HG02884 (cell line): ENCODE results near the gene CCBE1.

Experiments used
- ATAC-seq: cut with Tn5 transposase; IDR thresholded peaks from one replicate; pipeline ENCODE4 v1.9.1; 2021; ENCODE audit warnings: mild to moderate bottlenecking, moderate library complexity; ENCODE audit not compliant: unreplicated experiment

Gene CCBE1

GRCh38 chr18:59420244-59420643 is 277.0 kb downstream of the CCBE1 start:
- no peak for ATAC-seq

GRCh38 chr18:59419386-59419785 is 277.8 kb downstream of the CCBE1 start:
- no peak for ATAC-seq

- no peak for ATAC-seq
Observed at GRCh38 chr18:59416818-59417217, 280.4 kb downstream of the CCBE1 start.

- no peak for ATAC-seq
Observed at GRCh38 chr18:59414111-59414653, 283.0 kb downstream of the CCBE1 start.

- peak; percentile 97 for ATAC-seq
Observed at GRCh38 chr18:59402432-59403090, 294.7 kb downstream of the CCBE1 start.

- no peak for ATAC-seq
Observed at GRCh38 chr18:59400407-59400806, 296.8 kb downstream of the CCBE1 start.

GRCh38 chr18:59395226-59396175 is 301.7 kb downstream of the CCBE1 start:
- ATAC-seq = no peak

GRCh38 chr18:59393381-59393780 is 303.8 kb downstream of the CCBE1 start:
- ATAC-seq = no peak

- ATAC-seq = no peak
Observed at GRCh38 chr18:59388817-59389216, 308.4 kb downstream of the CCBE1 start.

- ATAC-seq = no peak
Observed at GRCh38 chr18:59387687-59388565, 309.3 kb downstream of the CCBE1 start.

GRCh38 chr18:59386909-59387686 is 310.1 kb downstream of the CCBE1 start:
- ATAC-seq = no peak

- ATAC-seq = no peak
Observed at GRCh38 chr18:59385191-59385590, 312.0 kb downstream of the CCBE1 start.

GRCh38 chr18:59383851-59384250 is 313.4 kb downstream of the CCBE1 start:
- no peak for ATAC-seq

- ATAC-seq = no peak
Observed at GRCh38 chr18:59382383-59382782, 314.8 kb downstream of the CCBE1 start.

- ATAC-seq = no peak
Observed at GRCh38 chr18:59381949-59382348, 315.3 kb downstream of the CCBE1 start.
